Suprapubic skin (tissue), 4 donors: ENCODE measurements around the gene CREG2.

ENCODE experiments used
- EP300 ChIP-seq: sonication (generic); formaldehyde crosslinking; IDR thresholded peaks from one replicate; pipeline ENCODE4 v1.6.1; 2017; ENCODE audit warnings: antibody characterized with exemption
- POLR2A ChIP-seq, 2 donors: fragments of 450-650 bp; IDR thresholded peaks; one replicate each; pipeline ENCODE4 v1.6.1; 2017; ENCODE audit warnings: antibody characterized with exemption in 2 of 2, mild to moderate bottlenecking in 2 of 2, moderate library complexity in 2 of 2
- POLR2AphosphoS5 ChIP-seq, 3 donors: sonication (generic); formaldehyde crosslinking; IDR thresholded peaks; one replicate each; pipeline ENCODE4 v1.6.1; 2017; ENCODE audit warnings: antibody characterized with exemption in 3 of 3
- TF ChIP-seq, protein P1 (sequence below), 2 donors: fragments of 200-600 bp in 1 of 2; fragments of 450-650 bp in 1 of 2; sonication (generic) in 1 of 2; IDR thresholded peaks; one replicate each; pipeline ENCODE4 v1.5.1; 2016 to 2019; ENCODE audit warnings: antibody characterized with exemption in 2 of 2, mild to moderate bottlenecking in 1 of 2, moderate library complexity in 1 of 2

GRCh38 chr2:101307950-101308431, 79.3 kb downstream of the CREG2 start:
- TF ChIP-seq, protein P1, sequence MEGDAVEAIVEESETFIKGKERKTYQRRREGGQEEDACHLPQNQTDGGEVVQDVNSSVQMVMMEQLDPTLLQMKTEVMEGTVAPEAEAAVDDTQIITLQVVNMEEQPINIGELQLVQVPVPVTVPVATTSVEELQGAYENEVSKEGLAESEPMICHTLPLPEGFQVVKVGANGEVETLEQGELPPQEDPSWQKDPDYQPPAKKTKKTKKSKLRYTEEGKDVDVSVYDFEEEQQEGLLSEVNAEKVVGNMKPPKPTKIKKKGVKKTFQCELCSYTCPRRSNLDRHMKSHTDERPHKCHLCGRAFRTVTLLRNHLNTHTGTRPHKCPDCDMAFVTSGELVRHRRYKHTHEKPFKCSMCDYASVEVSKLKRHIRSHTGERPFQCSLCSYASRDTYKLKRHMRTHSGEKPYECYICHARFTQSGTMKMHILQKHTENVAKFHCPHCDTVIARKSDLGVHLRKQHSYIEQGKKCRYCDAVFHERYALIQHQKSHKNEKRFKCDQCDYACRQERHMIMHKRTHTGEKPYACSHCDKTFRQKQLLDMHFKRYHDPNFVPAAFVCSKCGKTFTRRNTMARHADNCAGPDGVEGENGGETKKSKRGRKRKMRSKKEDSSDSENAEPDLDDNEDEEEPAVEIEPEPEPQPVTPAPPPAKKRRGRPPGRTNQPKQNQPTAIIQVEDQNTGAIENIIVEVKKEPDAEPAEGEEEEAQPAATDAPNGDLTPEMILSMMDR (IDR thresholded peaks at IDR 0.05) = no peak
- TF ChIP-seq POLR2AphosphoS5 (IDR thresholded peaks at IDR 0.05) (no peak), EP300 (no peak), POLR2A (IDR thresholded peaks at IDR 0.05) (no peak)
